Colonic mucosa (tissue), 4 donors: ENCODE data around the gene ARHGAP20. TPM values are rescaled to one million over a fixed set of nuclear protein-coding genes. Genes with fewer than 3 reads are reported as not detected.

Experiments
- DNase-seq: peaks from one replicate; pipeline ENCODE4 v3.0.0-alpha.2; 2020
- H3K27ac ChIP-seq: fragments of 200-600 bp; one replicate; pipeline ENCODE4 v1.8.0; 2021
- H3K27me3 ChIP-seq: fragments of 200-600 bp; one replicate; pipeline ENCODE4 v1.8.0; 2021
- H3K36me3 ChIP-seq: fragments of 200-600 bp; one replicate; pipeline ENCODE4 v1.8.0; 2021
- H3K4me1 ChIP-seq: fragments of 200-600 bp; one replicate; pipeline ENCODE4 v1.8.0; 2021; ENCODE audit warnings: mild to moderate bottlenecking
- H3K4me3 ChIP-seq: fragments of 200-600 bp; one replicate; pipeline ENCODE4 v1.8.0; 2021
- H3K9ac ChIP-seq, 2 donors: one replicate each; pipeline ENCODE4 v1.7.0; 2013; ENCODE audit warnings: control low read depth in 2 of 2, low read depth in 2 of 2, low read length in 2 of 2
- H3K9me3 ChIP-seq: fragments of 200-600 bp; one replicate; pipeline ENCODE4 v1.8.0; 2021
- CTCF ChIP-seq: fragments of 200-600 bp; IDR thresholded peaks from one replicate; pipeline ENCODE4 v1.8.0; 2022; ENCODE audit warnings: antibody characterized with exemption, mild to moderate bottlenecking
- intact Hi-C: fragments of 100-400 bp; cut with DNase I; formaldehyde crosslinking; loops from one replicate; pipeline ENCODE4 v1.14.1; 2022
- total RNA-seq, 2 donors: library from RNA; stranded (reverse); fragmentation: NEBNext Ultra II Directional in 1 of 2; extraction: Animal tissue kit (Norgen Biotek cat#: 25700) in 1 of 2; gene quantifications; one replicate each; pipeline ENCODE4 v1.2.1, GENCODE V29; 2021
- donor health status: healthy.
- donor health status: DM: no; HTN: no; CAD: no.
- donor health status: DM: no; HTN: no; CAD: no.

The ARHGAP20 gene
- total RNA-seq, 2 donors from 2014 or later = 0.74 to 1.3 TPM

DNA sequence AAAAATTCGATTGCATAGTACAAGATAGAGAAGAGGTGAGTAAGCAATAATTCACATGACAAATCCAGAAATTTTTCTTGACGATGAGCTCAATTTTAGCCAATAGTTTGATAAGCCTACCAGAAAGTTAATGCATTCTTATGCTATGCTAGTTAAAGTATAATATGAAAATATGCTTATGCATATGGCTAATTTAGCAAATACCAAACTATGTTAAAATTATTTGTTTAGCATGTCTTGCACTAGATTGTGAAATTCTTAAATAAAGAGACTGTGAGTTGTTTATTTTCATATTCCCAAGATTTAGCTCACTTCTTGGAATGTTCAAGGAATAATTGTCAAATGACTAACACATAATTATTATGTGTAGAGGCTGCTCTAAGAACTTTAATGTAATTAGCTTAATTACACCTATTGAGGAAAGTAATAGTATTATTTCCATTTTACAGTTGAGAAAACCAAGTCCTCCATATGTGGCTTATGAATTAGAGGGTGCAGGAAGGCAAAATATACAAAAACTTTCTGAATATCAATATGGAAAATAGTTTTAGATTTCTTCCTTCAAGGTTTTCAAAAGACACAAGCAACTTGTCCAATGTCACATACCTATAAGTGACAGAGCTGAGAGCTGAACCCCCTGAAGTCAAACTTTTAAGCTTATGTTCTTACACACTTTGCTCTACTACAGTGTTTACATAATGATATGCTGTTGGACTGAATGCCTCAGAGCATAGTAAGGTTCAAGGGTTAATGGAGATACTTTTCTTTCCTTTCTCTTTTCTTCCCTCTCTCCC lies 45.9 kb upstream of the ARHGAP20 start:
- no peaks in the 10 kb centered on the region for H3K27me3 ChIP-seq
- no peaks in the 10 kb centered on the region for H3K9me3 ChIP-seq
- intact Hi-C loops = no loop called here
- H3K9ac ChIP-seq = no peak overlapping the region
- H3K36me3 ChIP-seq = no peaks in the 10 kb centered on the region
- TF ChIP-seq CTCF = no peak
- no peaks in the 10 kb centered on the region for H3K4me1 ChIP-seq
- no peak overlapping the region for H3K4me3 ChIP-seq
- no peak for DNase-seq
- H3K27ac ChIP-seq = no peak overlapping the region

DNA sequence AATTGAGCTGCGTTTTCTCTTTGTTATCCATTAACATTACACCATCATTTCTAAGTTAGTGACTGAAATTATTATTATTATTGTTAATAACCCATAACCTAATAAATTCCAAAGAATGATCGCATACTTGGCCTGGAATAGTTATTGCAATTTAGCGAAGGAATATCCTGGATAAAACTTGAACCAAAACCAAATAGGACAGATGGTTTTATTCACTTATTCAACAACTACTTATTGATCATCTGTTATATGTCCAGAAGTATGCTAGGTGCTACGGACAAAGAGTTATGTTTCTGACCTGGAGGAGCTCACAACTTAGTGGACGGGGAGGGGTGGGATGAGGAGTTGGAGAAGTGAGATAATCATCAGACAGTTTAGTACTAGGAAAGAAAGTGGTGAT lies 44.8 kb upstream of the ARHGAP20 start:
- H3K27ac ChIP-seq = no peak overlapping the region
- H3K4me1 ChIP-seq = no peaks in the 10 kb centered on the region
- no peaks in the 10 kb centered on the region for H3K27me3 ChIP-seq
- H3K36me3 ChIP-seq = no peaks in the 10 kb centered on the region
- no peak overlapping the region for H3K9ac ChIP-seq
- no peak for TF ChIP-seq CTCF
- intact Hi-C loops = no loop called here
- H3K9me3 ChIP-seq = no peaks in the 10 kb centered on the region
- no peak for DNase-seq
- no peak overlapping the region for H3K4me3 ChIP-seq

DNA sequence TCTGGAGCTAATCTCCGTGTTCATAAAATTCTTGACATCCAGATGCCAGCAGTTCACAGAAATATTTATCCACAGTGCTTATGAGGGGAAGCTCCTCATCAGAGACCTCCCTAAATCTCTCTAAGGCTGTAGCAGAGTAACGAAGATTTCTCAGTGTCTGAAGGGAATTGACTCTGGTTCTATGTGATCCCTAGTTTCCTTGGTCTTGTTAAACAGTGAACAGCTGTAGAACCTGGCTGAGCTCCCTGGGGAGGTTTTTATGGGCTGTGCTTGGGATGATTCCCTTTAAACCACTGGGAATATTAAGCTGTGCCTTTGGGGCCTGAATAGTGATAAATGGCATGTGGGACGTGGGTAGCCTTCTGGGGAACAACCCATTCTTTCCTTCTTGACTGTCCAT lies 43.7 kb upstream of the ARHGAP20 start:
- H3K4me1 ChIP-seq = no peaks in the 10 kb centered on the region
- H3K9ac ChIP-seq = no peak overlapping the region
- H3K9me3 ChIP-seq = no peaks in the 10 kb centered on the region
- intact Hi-C loops = no loop called here
- DNase-seq = no peak
- no peaks in the 10 kb centered on the region for H3K27me3 ChIP-seq
- TF ChIP-seq CTCF = no peak
- H3K4me3 ChIP-seq = no peak overlapping the region
- no peaks in the 10 kb centered on the region for H3K36me3 ChIP-seq
- no peak overlapping the region for H3K27ac ChIP-seq

DNA sequence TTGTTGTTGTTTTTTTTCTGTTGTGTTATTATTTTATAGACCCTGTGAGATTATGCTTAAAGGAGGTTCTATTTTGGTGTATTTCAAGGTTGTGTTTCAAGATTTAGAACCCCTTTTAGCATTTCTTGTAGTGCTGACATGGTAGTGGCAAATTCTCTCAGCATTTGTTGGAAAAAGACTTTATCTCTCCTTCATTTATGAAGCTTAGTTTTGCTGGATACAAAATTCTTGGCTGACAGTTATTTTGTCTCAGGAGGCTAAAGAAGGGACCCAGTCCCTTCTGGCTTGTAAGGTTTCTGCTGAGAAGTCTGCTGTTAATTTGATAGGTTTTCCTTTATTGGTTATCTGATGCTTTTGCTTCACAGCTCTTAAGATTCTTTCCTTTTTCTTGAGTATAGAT lies 40.7 kb upstream of the ARHGAP20 start:
- intact Hi-C loops = no loop called here
- no peak for TF ChIP-seq CTCF
- H3K9me3 ChIP-seq = no peaks in the 10 kb centered on the region

GRCh38 chr11:110750100-110750499 lies 37.9 kb upstream of the ARHGAP20 start:
- Histone ChIP-seq H3K27ac (no peak overlapping the region), H3K4me3 (no peak overlapping the region), H3K9me3 (no peaks in the 10 kb centered on the region), H3K27me3 (no peaks in the 10 kb centered on the region), H3K9ac (no peak overlapping the region), H3K4me1 (no peaks in the 10 kb centered on the region), H3K36me3 (no peaks in the 10 kb centered on the region)
- no peak for TF ChIP-seq CTCF
- intact Hi-C loops = no loop called here
- DNase-seq = no peak

More for the DNA sequence above, 40.7 kb upstream of the ARHGAP20 start:
- Histone ChIP-seq H3K4me3 (no peak overlapping the region), H3K4me1 (no peaks in the 10 kb centered on the region), H3K27me3 (no peaks in the 10 kb centered on the region), H3K27ac (no peak overlapping the region), H3K9ac (no peak overlapping the region), H3K36me3 (no peaks in the 10 kb centered on the region)
- DNase-seq = no peak
